ENCODE measurements around the gene BRK1. TPM values are rescaled to one million over a fixed set of nuclear protein-coding genes. Genes with fewer than 3 reads are reported as not detected.
"Not testable (repeated sequence)": the region's sequence is repeated elsewhere in the genome, so short reads cannot be mapped to it uniquely, and the experiment has no call there.

Gene BRK1
- total RNA-seq = 82.8 and 86.3 TPM in 2 replicates
- total RNA-seq (2013) = 116 TPM
- polyA plus RNA-seq = 37.2 and 55.0 TPM in 2 replicates
- polyA minus RNA-seq = 31.0 and 36.0 TPM in 2 replicates

GRCh38 chr3:10115326-10116137 lies at the start of gene BRK1:
Gene BRK1 (plus strand): TSS chr3:10115675. CDS start chr3:10115702, 27 bp downstream.
- CTCF ChIA-PET = interaction anchor here (0.7 to 1.4 kb wide), 4 partner anchors 108 to 204 kb away, joined by 3 to 4 read pairs (median 3); no protein-coding TSS in a partner anchor
- ATAC-seq (ENCODE audit: low read depth) (peak; percentile 96), DNase-seq (peak; percentile 98)
- Histone ChIP-seq H3K4me2 (replicated peaks; ENCODE audit: low read depth, low read length, poor library complexity, severe bottlenecking) (peak within 1 kb of the TSS; percentile 92), H2AFZ (ENCODE audit: insufficient read depth, low read depth, low read length, poor library complexity, severe bottlenecking) (peak within 1 kb of the TSS; percentile 88), H3K27me3 (replicated peaks in 1 of 4; ENCODE audit: control extremely low read depth in 1 of 4, control insufficient read depth in 3 of 4, insufficient read depth in 4 of 4, low read length in 3 of 4) (no peaks in the 10 kb centered on the region), H3K36me3 (replicated peaks in 1 of 2; ENCODE audit: control extremely low read depth in 1 of 2, control insufficient read depth in 1 of 2, extremely low read depth in 1 of 2, insufficient read depth in 2 of 2, low read length in 1 of 2) (no peaks in the 10 kb centered on the region), H4K20me1 (ENCODE audit: control insufficient read depth, insufficient read depth, low read length, poor library complexity, severe bottlenecking) (peaks cover 35% of the 10 kb centered on the region), H3K4me3 (ENCODE audit: control extremely low read depth in 1 of 5, extremely low read depth in 1 of 5, insufficient read depth in 1 of 5, low read depth in 2 of 5, low read length in 4 of 5) (peak within 1 kb of the TSS; percentile 61 to 96 (median 84)), H3K4me1 (ENCODE audit: control insufficient read depth in 2 of 2, insufficient read depth in 2 of 2, low read length in 2 of 2) (peaks cover 16 to 27% of the 10 kb centered on the region in 2 donors), H3K9me3 (ENCODE audit: control extremely low read depth in 1 of 3, control insufficient read depth in 2 of 3, insufficient read depth in 1 of 3, low read length in 2 of 3) (no peaks in the 10 kb centered on the region), H3K27ac (ENCODE audit: low read length in 2 of 2) (peak within 1 kb of the TSS; percentile 48 to 85), H3K79me2 (ENCODE audit: control insufficient read depth, insufficient read depth, low read length) (peaks cover 50% of the 10 kb centered on the region), H3K9ac (ENCODE audit: low read length) (peak within 1 kb of the TSS; percentile 88)
- H3K27ac Mint-ChIP-seq = peak within 1 kb of the TSS; percentile 97
- POLR2A ChIA-PET = interaction anchor here (0.6 to 2.3 kb wide), 4 partner anchors 18 to 182 kb away, joined by 3 to 6 read pairs (median 3); partner anchors contain the start of gene VHL
- TF ChIP-seq EZH2 (IDR thresholded peaks at IDR 0.05; ENCODE audit: borderline replicate concordance, insufficient read depth, low read depth, low read length, poor library complexity, severe bottlenecking) = no peak
- no peak for TF ChIP-seq CTCF (IDR thresholded peaks at IDR 0.05)
- H3K4me1 Mint-ChIP-seq = peaks cover 34% of the 10 kb centered on the region
- H3K27me3 Mint-ChIP-seq = no peaks in the 10 kb centered on the region
- no peaks in the 10 kb centered on the region for H3K9me3 Mint-ChIP-seq (ENCODE audit: insufficient read depth)
- H3K4me3 Mint-ChIP-seq = peak within 1 kb of the TSS; percentile 94
- 1% methylated on average over 46 of the region's 54 CpGs for WGBS (ENCODE audit: insufficient coverage)
- intact Hi-C loops (cut with micrococcal nuclease) = loop anchor here (1.0 to 10.0 kb wide), 11 partner anchors 26 to 717 kb away; partner anchors contain the start of genes BRPF1, CRELD1, EMC3 and FANCD2

- H3K27ac ChIP-seq (ENCODE audit: low read length in 2 of 2); H3K4me1 Mint-ChIP-seq; H3K4me1 ChIP-seq (ENCODE audit: control insufficient read depth in 2 of 2, insufficient read depth in 2 of 2, low read length in 2 of 2); DNase-seq; intact Hi-C loops (cut with micrococcal nuclease); H3K27me3 Mint-ChIP-seq; H3K4me3 ChIP-seq (ENCODE audit: control extremely low read depth in 1 of 5, extremely low read depth in 1 of 5, insufficient read depth in 1 of 5, low read depth in 2 of 5, low read length in 4 of 5); H3K9me3 ChIP-seq (ENCODE audit: control extremely low read depth in 1 of 3, control insufficient read depth in 2 of 3, insufficient read depth in 1 of 3, low read length in 2 of 3); H3K4me2 ChIP-seq (replicated peaks; ENCODE audit: low read depth, low read length, poor library complexity, severe bottlenecking); ATAC-seq (ENCODE audit: low read depth); H3K9ac ChIP-seq (ENCODE audit: low read length); H3K9me3 Mint-ChIP-seq (ENCODE audit: insufficient read depth); POLR2A ChIA-PET; CTCF ChIA-PET; H3K27ac Mint-ChIP-seq; H3K27me3 ChIP-seq (replicated peaks in 1 of 4; ENCODE audit: control extremely low read depth in 1 of 4, control insufficient read depth in 3 of 4, insufficient read depth in 4 of 4, low read length in 3 of 4); H2AFZ ChIP-seq (ENCODE audit: insufficient read depth, low read depth, low read length, poor library complexity, severe bottlenecking); H4K20me1 ChIP-seq (ENCODE audit: control insufficient read depth, insufficient read depth, low read length, poor library complexity, severe bottlenecking); H3K4me3 Mint-ChIP-seq; H3K79me2 ChIP-seq (ENCODE audit: control insufficient read depth, insufficient read depth, low read length): not testable (repeated sequence)
- H3K36me3 ChIP-seq (replicated peaks in 1 of 2; ENCODE audit: control extremely low read depth in 1 of 2, control insufficient read depth in 1 of 2, extremely low read depth in 1 of 2, insufficient read depth in 2 of 2, low read length in 1 of 2) = peaks cover 7 to 26% of the 10 kb centered on the region in 2 experiments
- no CpG with 5 or more reads among the region's 33 CpGs for WGBS (ENCODE audit: insufficient coverage)
Measured at GRCh38 chr3:10070077-10070476, 45.4 kb upstream of the BRK1 start.
